HepG2 (cell line): ENCODE results near the gene RNASE8. TPM values are rescaled to one million over a fixed set of nuclear protein-coding genes. Genes with fewer than 3 reads are reported as not detected.
A peak's percentile ranks its signal among the peaks of the same experiment; 100 is the strongest.

ENCODE experiments used
- CREM ChIP-seq, 2 experiments: sonication (generic) in 1 of 2; formaldehyde crosslinking in 1 of 2; IDR thresholded peaks; 2 replicates each; pipeline versions ENCODE4 v1.4.0 to v1.6.1; 2016 to 2020; ENCODE audit warnings: antibody characterized with exemption in 1 of 2, mild to moderate bottlenecking in 1 of 2, missing genetic modification reagents in 1 of 2
- CSRNP1 ChIP-seq: sonication (generic); formaldehyde crosslinking; IDR thresholded peaks from 2 replicates; pipeline ENCODE4 v1.8.1; 2023; ENCODE audit warnings: mild to moderate bottlenecking, missing genetic modification reagents
- ELK4 ChIP-seq: sonication (generic); formaldehyde crosslinking; IDR thresholded peaks from 2 replicates; pipeline ENCODE4 v1.9.0; 2021; ENCODE audit warnings: missing genetic modification reagents, borderline replicate concordance
- FIP1L1 ChIP-seq: fragments of 200-400 bp; formaldehyde crosslinking; IDR thresholded peaks from 2 replicates; pipeline ENCODE4 v1.6.1; 2018; ENCODE audit warnings: low read depth, mild to moderate bottlenecking, low read length, moderate library complexity, borderline replicate concordance; ENCODE audit not compliant: insufficient read depth
- IKZF1 ChIP-seq: fragments of 450-650 bp; IDR thresholded peaks from 2 replicates; pipeline ENCODE4 v1.7.1; 2016
- KDM5A ChIP-seq: fragments of 200-600 bp; sonication (generic); IDR thresholded peaks from 2 replicates; pipeline ENCODE4 v1.7.0; 2018; ENCODE audit warnings: antibody characterized with exemption, mild to moderate bottlenecking, low read length, borderline replicate concordance
- KDM6A ChIP-seq: IDR thresholded peaks from 2 replicates; pipeline ENCODE4 v1.6.1; 2016; ENCODE audit warnings: low read depth
- MBD4 ChIP-seq: IDR thresholded peaks from 2 replicates; pipeline ENCODE4 v1.6.1; 2012; ENCODE audit warnings: low read length, inconsistent platforms, borderline replicate concordance
- MTF2 ChIP-seq: sonication (generic); formaldehyde crosslinking; IDR thresholded peaks from 2 replicates; pipeline ENCODE4 v1.5.0; 2020; ENCODE audit warnings: missing genetic modification reagents, borderline replicate concordance
- MYC ChIP-seq: sonication (generic); formaldehyde crosslinking; IDR thresholded peaks from 2 replicates; pipeline ENCODE4 v1.9.0; 2021; ENCODE audit warnings: missing genetic modification reagents, borderline replicate concordance
- NONO ChIP-seq, 2 experiments: fragments of 450-650 bp in 1 of 2; sonication (generic) in 1 of 2; formaldehyde crosslinking in 1 of 2; IDR thresholded peaks in 1 of 2; conservative IDR thresholded peaks in 1 of 2; 2 replicates each; pipeline versions ENCODE4 v1.6.1 to v1.8.0; 2017 to 2022; ENCODE audit warnings: mild to moderate bottlenecking in 1 of 2, missing genetic modification reagents in 1 of 2, moderate library complexity in 1 of 2
- SIX4 ChIP-seq: sonication (generic); formaldehyde crosslinking; IDR thresholded peaks from 2 replicates; pipeline ENCODE4 v1.4.0; 2020; ENCODE audit warnings: missing genetic modification reagents
- TOPORS ChIP-seq: sonication (generic); formaldehyde crosslinking; IDR thresholded peaks from 2 replicates; pipeline ENCODE4 v1.8.0; 2023; ENCODE audit warnings: mild to moderate bottlenecking, missing genetic modification reagents
- ZNF124 ChIP-seq: sonication (generic); formaldehyde crosslinking; IDR thresholded peaks from 2 replicates; pipeline ENCODE4 v1.4.0; 2020; ENCODE audit warnings: missing genetic modification reagents
- ZNF224 ChIP-seq: sonication (generic); formaldehyde crosslinking; IDR thresholded peaks from 2 replicates; pipeline ENCODE4 v1.5.0; 2020; ENCODE audit warnings: mild to moderate bottlenecking, missing genetic modification reagents
- ZNF274 ChIP-seq: sonication (generic); formaldehyde crosslinking; IDR thresholded peaks from 2 replicates; pipeline ENCODE4 v1.5.1; 2020; ENCODE audit warnings: mild to moderate bottlenecking, missing genetic modification reagents
- ZNF382 ChIP-seq: sonication (generic); formaldehyde crosslinking; IDR thresholded peaks from 2 replicates; pipeline ENCODE4 v1.5.0; 2020; ENCODE audit warnings: missing genetic modification reagents, mild to moderate bottlenecking, borderline replicate concordance
- ZNF547 ChIP-seq: sonication (generic); formaldehyde crosslinking; IDR thresholded peaks from 2 replicates; pipeline ENCODE4 v1.5.1; 2020; ENCODE audit warnings: mild to moderate bottlenecking, missing genetic modification reagents
- ZNF562 ChIP-seq: sonication (generic); formaldehyde crosslinking; IDR thresholded peaks from 2 replicates; pipeline ENCODE4 v1.8.0; 2022; ENCODE audit warnings: missing genetic modification reagents, borderline replicate concordance
- ZNF670 ChIP-seq: sonication (generic); formaldehyde crosslinking; IDR thresholded peaks from 2 replicates; pipeline ENCODE4 v1.8.0; 2022; ENCODE audit warnings: mild to moderate bottlenecking, missing genetic modification reagents, borderline replicate concordance
- ZNF775 ChIP-seq: sonication (generic); formaldehyde crosslinking; IDR thresholded peaks from 2 replicates; pipeline ENCODE4 v1.4.0; 2020; ENCODE audit warnings: missing genetic modification reagents, mild to moderate bottlenecking, moderate library complexity, borderline replicate concordance
- ZNF839 ChIP-seq: sonication (generic); formaldehyde crosslinking; IDR thresholded peaks from 2 replicates; pipeline ENCODE4 v1.4.0; 2020; ENCODE audit warnings: missing genetic modification reagents, mild to moderate bottlenecking, borderline replicate concordance
- ZNF879 ChIP-seq: sonication (generic); formaldehyde crosslinking; IDR thresholded peaks from 2 replicates; pipeline ENCODE4 v1.8.1; 2023; ENCODE audit warnings: missing genetic modification reagents
- ZNF883 ChIP-seq: sonication (generic); formaldehyde crosslinking; IDR thresholded peaks from 2 replicates; pipeline ENCODE4 v1.5.1; 2020; ENCODE audit warnings: mild to moderate bottlenecking, missing genetic modification reagents; ENCODE audit errors: not compliant biosample characterization
- ZSCAN20 ChIP-seq: sonication (generic); formaldehyde crosslinking; IDR thresholded peaks from 2 replicates; pipeline ENCODE4 v1.4.0; 2020; ENCODE audit warnings: missing genetic modification reagents, mild to moderate bottlenecking, borderline replicate concordance
- polyA plus RNA-seq, 8 experiments: library from polyadenylated mRNA; depleted of rRNA in 3 of 8; stranded (reverse) in 7 of 8; unstranded in 1 of 8; fragments of >200 nt; fragmentation: Illumina TruSeq in 4 of 8; extraction: Trizol in 4 of 8; gene quantifications; 2 replicates each; pipeline versions ENCODE4 v1.2.1 to v1.2.3, GENCODE V29; 2011 to 2016; ENCODE audit warnings: low read depth in 4 of 8, missing spikeins in 1 of 8, mixed read lengths in 1 of 8; ENCODE audit not compliant: insufficient read depth in 1 of 8
- total RNA-seq, 5 experiments: library from RNA; depleted of rRNA; stranded (reverse); fragments of >200 nt; fragmentation: Illumina TruSeq; extraction: Trizol; gene quantifications; 2 replicates each; pipeline ENCODE4 v1.2.3, GENCODE V29; 2016; ENCODE audit warnings: low read depth in 1 of 5
- TF ChIP-seq, protein P1 (sequence below): sonication (generic); formaldehyde crosslinking; IDR thresholded peaks from 2 replicates; pipeline ENCODE4 v1.4.0; 2020; ENCODE audit warnings: low read depth, mild to moderate bottlenecking, missing genetic modification reagents

Gene RNASE8
- total and polyA plus RNA-seq, 2 of the 13 experiments (the other 11 are each of a cell fraction or from before 2014, with no cell fraction given), result not detected

DNA sequence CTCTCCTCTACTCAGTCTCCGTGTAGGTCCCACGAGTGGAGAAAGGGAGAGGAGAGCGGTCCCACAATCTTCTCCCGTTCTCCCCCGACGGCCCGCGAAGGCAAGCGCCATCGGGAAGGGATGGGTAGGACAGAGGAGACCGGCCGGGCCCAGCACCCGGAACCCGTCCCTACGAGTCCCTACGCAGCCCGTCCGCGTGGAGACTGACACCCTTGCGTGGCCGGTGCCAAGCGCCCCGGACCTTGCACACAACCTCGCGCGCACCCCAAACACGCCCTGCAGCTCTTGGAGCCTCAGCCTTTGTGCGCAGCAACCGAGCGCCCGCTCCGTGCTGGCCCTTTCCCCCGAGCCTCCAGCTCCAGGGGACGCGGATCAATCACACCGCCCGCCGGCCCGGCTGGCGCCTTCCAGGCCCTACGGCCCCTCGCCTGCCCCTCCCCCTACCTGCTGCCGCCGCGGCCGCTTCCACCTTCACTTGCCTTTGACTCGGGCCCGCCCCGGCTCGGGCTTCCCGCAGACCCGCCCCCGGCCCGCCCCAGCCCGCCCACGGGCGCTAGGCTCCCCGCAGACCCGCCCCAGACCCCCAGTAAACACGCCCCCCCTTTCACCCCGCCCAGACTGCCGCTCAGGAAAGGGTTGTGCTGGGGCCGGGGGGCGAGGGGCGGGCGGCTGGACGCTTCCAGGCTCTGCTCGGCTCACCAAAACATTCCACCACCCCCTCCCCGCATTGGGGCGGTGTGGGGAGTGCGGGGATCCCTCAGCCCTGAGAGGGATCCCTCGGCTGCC, 32.8 kb upstream of the RNASE8 start, which contains the start of gene NDRG2 (continued):
- TF ChIP-seq ZNF883 (CRISPR knock-in tag), result no peak
- peak; percentile 53; the same call in 1 of the 2 replicates for TF ChIP-seq ZNF547 (CRISPR knock-in tag)
- no peak for TF ChIP-seq TOPORS (CRISPR knock-in tag)
- TF ChIP-seq CREM (IDR thresholded peaks at IDR 0.05), result no peak
- TF ChIP-seq CREM (CRISPR knock-in tag; IDR thresholded peaks at IDR 0.05), result no peak
- no peak for TF ChIP-seq MTF2 (CRISPR knock-in tag)
- TF ChIP-seq MYC (CRISPR knock-in tag), result peak; percentile 93
- TF ChIP-seq SIX4 (CRISPR knock-in tag), result 0 out of 2 replicates have a peak, but pooled peaks have one; percentile 20
- TF ChIP-seq KDM6A (CRISPR knock-in tag), result no peak
- no peak for TF ChIP-seq MBD4
- peak; percentile 82; the same call in 1 of the 2 replicates for TF ChIP-seq ZNF879
- no peak for TF ChIP-seq IKZF1
- peak; percentile 84; the same call in 1 of the 2 replicates for TF ChIP-seq CSRNP1 (CRISPR knock-in tag)
- TF ChIP-seq ZNF670, result peak; percentile 88; the same call in 1 of the 2 replicates
- TF ChIP-seq ELK4 (CRISPR knock-in tag), result no peak
- TF ChIP-seq, protein P1, sequence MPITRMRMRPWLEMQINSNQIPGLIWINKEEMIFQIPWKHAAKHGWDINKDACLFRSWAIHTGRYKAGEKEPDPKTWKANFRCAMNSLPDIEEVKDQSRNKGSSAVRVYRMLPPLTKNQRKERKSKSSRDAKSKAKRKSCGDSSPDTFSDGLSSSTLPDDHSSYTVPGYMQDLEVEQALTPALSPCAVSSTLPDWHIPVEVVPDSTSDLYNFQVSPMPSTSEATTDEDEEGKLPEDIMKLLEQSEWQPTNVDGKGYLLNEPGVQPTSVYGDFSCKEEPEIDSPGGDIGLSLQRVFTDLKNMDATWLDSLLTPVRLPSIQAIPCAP (CRISPR knock-in tag), result no peak; the same call in 1 of the 2 replicates
- TF ChIP-seq ZSCAN20 (CRISPR knock-in tag), result peak; percentile 92; the same call in 1 of the 2 replicates
- no peak for TF ChIP-seq ZNF224 (CRISPR knock-in tag)
- TF ChIP-seq FIP1L1, result no peak
- TF ChIP-seq ZNF562 (CRISPR knock-in tag), result no peak
- no peak for TF ChIP-seq ZNF382 (CRISPR knock-in tag)
- TF ChIP-seq ZNF839 (CRISPR knock-in tag), result no peak
- TF ChIP-seq KDM5A, result no peak; the same call in 1 of the 2 replicates
- 0 out of 2 replicates have a peak, but pooled peaks have one; percentile 16 for TF ChIP-seq ZNF274
- no peak for TF ChIP-seq ZNF775 (CRISPR knock-in tag)
- no peak for TF ChIP-seq NONO (IDR thresholded peaks at IDR 0.05)
- peak; percentile 63; the same call in 1 of the 2 replicates for TF ChIP-seq NONO (CRISPR knock-in tag; conservative IDR thresholded peaks at IDR 0.05)
- 0 out of 2 replicates have a peak, but pooled peaks have one; percentile 32 for TF ChIP-seq ZNF124
